Ecto neural progenitor cell (in vitro differentiated cells): ENCODE results near the gene MAF.

Source experiments
- DNase-seq: peaks from one replicate; pipeline ENCODE4 v3.0.0-alpha.2; 2018; ENCODE audit warnings: low spot score

MAF gene

DNA sequence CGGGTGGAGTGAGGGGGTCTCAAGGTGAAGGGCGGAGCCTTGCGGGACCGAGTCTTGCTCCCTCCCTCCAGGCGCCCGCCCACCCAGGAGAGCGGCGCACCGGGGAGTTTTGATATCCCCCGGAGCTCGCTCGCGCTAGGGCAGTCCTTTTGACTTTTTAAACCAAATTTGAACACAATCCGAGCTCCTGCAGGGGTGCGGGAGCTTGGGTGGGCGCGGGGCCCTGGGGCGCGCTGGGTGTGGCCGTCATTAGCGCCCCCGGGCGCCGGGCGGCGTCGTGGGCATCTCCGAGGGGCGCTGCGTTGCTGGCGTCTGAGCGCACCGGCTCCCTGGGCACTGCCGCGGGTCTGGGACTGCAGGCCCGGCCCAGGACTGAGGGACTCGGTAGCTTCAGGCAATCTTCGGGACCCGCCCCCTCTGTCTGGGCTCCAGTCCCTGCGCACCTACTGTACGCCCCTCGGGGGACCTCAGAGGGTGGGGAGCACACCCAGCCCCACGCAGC is 10.9 kb downstream of the MAF start:
- no peak for DNase-seq

DNA sequence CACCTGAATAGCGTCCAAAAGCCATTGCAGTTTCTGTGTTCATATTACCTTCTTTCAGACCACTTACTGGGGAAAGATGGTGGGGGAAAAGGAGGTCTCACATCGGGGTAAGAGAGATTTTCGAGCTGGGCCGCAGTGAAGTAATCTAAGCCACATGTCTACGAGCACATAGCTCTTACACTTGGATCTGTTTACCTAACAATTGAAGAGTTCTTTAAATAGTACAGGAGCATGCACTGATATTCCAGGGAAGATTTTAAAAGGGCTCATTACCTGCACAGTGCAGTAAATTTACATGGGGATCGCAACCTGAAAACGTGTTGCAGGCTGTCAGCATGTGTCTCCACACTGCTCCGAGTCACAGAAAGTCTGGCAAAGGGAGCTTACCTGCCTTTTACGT is 12.6 kb downstream of the MAF start:
- no peak for DNase-seq

DNA sequence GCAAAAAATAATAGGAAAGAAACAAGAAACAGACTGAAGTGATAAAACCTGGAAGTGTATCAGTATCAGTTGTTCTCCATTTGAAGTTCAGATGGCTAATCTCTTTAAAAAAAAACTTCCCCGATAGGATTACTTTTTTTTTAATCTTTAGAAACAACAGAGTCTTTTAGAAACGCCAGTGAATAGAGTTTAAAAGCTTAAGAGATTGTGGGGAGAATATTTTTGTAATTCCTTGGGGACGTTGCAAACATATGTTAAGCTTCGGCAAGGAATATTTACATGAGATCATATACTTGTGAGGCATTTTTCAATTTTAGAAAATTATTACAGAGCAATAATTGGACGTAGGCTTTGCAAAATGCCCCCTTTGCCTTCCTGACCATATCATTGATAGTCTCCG is 13.2 kb downstream of the MAF start:
- DNase-seq: no peak

DNA sequence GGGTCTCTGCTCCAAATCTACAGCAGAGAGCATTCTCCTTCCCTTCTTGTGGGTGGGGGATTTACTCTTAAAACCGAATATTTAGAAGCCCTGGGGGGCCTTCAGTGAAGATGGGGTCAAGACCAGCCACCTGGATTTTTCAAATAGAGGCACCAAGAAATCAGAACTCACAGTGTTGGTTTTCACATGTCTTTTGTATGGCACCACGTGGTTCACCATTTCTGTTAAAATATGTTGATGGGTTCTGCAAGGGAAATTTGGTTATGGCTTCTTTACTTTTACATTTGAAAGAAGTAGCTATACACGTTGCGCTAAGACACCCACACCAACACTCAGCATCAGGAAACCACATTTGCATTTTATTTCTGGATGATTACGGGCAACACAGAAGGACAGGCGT is 17.7 kb downstream of the MAF start:
- no peak for DNase-seq

DNA sequence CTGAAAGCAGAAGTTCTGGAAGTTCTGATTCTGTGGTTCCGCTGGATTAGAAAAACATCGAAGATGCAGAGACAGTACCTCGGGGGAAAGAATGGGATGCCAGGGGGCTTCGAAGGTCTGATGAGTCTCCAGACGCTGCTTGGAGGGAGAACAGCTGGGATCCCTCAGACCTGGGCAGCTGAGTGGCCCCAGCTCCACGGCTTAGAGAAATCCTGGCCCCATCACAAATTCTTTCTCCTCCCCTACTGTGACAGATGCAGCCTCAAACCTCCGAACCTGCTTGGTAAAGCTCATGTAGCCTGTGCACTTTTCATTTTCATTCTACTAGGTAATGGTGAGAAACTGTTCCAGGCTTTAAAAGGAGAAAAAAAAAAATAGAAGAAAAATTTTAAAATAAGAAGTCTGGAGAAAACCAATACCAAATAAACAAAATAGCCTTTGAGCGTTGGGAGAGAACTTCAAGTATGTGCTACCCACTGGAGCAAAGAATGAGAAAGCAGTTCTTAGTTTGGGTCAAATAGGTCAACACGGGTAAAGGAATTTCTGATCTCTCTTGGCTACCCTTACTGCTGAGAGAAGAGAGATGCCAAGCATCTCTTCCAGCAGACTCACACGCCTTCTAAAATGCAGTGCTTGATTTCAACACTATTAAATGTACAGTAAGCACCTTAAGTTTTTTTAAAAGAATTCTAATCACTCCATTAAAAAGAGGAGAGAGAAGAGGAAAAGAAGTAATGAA is 19.9 kb downstream of the MAF start:
- DNase-seq: no peak

DNA sequence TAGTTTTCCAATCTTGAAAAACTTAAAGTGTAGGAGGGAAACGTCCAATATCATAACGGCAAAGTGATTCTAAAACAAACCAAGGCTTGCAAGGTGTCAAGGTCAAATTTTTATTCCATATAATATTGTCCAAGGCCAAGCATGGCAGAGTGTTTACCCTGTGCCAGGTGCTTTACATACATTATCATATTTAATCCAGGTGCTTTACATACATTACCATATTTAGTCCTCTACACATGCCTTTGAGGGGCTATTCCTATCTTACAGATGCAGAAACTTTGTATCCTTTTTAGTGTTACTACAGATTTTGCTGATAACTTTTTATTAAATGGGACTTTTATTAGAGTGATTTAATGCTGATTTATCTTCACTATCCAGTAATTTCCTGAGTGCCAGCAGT is 23.9 kb downstream of the MAF start:
- DNase-seq: no peak

DNA sequence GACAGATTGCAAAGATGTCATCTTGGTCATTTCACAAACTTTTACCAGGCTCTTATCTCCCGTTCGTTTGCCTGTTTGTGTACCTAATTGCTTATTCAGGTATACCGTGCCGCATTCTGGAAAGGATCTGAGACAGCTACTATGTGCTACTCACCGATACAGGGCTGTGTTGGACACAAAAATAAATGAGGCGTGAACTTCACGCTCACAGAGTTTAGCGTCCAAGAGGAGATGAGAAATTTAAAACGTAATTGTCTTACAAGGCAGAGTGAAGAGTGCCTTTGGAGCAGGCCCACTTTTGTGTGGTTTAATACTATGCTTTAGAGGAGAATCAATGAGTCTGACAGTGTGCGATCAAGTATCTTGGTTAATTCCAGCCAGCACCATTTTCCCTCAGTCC is 26.7 kb downstream of the MAF start:
- no peak for DNase-seq

DNA sequence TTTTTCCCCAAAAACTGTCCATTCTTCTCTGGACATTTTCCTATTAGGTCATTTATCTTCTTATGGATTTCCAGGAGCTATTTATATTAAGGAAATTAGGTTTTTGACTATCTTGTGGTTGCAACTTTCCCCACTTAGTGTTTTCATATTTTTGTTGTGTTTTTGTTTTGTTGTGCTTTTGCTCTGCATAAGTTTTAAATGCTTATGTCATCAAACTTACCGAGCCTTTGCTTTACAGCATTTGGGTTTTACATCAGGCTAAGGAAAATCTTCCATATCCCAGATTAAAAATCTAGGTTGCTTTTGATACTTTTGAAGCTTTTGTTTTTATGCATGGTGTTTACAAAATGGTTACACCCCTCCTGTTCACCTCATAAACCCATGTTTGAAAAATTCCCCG is 27.5 kb downstream of the MAF start:
- DNase-seq: no peak

DNA sequence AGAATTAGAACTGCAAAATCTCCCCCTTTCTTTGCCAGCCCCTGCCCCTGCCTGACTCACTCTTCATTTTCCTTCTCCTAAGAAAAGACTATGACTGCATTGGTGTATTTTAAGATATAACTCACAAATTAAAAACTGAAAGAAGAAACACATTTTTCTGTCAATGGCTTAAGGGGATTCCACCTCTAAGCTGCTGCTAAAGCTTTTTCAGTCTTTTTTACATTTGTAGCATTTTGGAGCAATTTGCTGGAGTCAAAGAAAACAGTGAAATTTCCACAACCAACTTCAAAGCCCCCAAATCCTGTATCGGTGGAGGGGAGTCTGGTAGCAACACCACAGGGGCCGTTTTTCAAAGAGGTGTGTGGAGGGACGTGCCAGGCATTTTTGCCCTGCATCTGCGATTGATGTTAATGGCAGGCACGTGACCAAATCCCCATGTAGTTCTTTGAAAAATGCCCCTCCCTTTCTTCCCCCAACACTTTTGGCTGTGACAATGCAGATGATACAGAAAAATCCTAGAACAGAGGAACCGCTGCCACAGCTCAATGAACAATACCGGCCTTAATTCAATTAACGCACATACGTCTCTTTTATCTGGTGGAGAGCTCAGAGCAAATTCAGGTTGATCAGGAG is 28.5 kb downstream of the MAF start:
- DNase-seq: no peak

DNA sequence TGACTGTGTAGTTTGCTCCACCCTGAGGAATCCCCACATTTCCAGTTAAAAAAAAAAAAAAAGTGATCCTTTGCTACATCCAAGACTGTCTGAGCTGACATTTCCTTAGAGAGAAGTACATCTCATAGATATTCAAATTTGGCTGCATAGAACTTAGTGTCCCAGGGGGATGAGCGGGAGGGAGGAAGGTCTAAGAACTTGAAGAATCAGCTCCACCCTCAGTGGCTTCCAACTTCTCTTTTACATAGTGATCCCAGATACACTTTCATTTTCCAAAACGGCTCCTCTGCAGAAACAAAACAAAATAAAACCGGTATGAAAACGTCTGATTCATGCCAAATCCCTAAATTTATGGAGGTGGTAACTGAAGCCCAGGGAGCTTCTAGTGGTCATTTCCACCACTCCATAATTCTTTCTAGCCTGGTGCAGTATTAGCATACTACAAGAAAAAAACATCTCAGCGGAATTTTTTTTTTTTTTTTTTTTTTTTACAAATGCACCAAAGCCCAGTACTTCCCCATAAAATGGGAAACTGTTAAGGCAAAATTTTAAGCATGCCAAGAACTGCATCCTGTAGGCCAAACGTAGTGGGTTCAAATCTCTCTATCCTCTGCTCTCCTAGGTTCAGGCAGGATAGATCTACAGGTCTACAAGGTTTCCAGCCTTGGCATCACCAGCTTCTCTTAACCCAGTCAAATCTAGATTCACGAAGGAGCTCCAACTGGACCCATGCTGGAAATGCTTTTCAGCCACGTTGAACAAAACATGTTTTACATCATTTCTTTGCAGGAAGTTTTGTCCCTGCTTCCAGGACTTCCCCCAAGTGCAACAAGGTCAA is 29.3 kb downstream of the MAF start:
- no peak for DNase-seq

DNA sequence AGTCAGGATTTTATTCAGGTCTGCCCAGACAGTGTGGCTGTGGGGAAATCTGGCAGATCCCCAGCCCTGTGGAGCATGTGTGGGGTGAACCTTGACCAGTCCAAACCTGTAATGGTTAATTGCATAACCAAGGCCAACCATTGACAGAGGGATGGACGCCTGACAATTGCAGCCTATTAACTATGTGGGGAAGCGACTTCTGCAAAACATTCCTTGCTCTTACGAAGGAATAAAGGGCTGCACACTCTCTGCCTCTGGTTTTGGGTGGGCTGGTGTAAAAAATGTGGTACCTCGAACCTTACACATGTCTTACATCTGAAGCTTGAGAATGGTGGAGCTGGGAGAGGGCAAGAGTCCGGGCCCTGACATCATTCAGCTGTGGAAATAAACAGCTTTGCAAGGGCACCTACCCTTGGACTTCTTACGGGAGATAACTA is 35.8 kb downstream of the MAF start:
- no peak for DNase-seq

DNA sequence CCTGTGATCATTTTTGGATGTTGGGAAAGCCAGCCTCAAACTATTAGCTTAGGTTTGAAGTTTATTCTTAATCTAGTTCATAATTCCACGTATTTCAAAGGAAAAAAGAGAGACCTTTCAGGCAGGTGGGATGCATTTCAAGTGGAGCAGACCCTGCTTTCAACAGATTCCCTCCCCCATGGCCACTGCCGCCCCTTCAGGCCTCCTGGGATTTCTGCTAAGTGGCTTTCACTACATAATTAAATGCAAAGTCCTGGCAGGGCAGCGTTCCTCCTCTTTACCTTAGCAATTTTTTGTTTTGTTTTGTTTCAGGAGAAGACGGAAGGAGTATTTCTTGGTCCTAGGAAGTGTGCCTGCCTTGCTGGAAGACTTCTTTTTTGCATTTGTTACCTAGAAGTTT is 36.6 kb downstream of the MAF start:
- DNase-seq: no peak

DNA sequence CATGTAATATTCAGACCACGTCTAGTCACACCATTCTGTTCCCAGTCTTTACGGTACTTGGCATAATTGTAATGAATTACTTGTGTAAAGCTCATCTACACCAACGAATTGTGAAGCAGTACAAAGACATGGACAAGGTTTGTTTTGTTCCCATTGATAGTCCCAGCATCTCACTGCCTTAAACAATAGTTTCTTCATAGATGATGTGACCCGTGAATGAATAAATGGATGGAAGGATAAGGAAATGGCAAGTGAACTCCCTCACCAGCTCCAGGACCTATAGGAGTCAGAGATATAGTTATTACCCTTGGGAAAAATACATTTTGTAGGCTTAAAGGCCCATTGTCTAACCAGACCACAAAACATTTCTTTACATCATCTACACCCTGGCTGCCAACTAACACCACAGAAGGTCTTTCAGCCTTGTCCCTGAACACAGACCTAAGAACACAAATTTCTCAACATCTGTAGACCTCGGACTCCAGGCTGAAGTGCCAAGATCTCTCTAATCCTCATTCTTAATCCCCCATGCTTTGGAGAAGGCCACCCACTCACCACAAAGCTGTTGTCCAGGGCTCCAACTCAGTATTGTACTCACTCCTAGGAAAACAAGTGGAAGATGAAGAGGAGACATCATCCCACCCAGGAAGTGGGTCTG is 38.2 kb downstream of the MAF start:
- no peak for DNase-seq

DNA sequence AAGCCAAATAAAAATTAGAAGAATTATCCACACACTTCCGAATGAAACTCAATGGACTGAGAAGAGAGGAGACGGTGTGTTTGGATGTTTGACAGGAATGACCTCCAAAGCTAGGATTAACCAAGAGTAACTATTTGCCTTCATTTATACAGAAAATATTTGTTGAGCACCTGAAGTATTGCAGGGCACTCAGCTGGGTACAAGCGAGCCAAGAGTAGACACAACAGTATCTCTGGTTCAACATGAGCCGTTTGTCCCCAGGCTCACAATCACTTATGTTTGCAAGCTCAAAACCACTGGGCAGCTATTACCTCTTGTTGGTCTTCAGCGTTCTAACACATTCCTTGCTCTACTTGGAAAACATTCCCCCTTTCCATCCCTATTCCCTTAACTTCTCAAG is 38.8 kb downstream of the MAF start:
- DNase-seq: no peak

DNA sequence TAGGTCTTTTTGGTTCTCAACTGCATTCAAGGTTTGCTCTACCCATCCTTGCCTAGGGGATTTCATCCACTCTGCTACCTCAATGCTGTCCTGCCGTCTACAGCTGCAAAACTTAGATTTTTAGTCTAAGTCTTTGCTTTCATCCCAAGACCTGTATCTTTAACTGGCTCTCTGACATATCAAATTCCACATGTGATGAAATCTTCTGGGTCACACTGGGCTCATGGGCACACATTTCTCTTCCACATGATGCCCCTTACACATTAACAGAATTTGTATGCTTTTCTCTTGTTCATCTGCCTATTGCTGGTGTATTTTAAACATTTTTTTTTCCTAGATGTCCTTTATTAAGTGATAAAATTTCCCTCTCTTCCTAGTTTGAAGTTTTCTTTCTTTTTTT is 39.6 kb downstream of the MAF start:
- DNase-seq: no peak

DNA sequence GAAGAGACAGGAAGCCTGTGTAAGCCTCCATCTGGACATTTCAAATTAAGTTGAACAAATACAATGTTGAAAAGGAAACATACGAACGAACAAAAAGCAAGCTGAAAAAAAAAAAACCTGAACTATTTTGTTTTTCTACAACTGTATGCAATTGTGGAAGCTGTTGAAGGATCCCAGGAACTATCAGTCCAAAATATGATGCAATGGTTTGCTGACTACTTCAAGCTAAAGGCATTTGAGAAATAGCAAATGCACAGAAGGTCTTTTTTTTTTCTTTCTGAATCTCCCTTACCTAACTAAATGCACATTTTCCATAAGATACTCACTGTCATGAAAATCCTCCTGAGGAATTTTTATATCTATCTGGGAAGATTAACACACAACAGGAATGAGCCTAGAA is 40.2 kb downstream of the MAF start:
- no peak for DNase-seq

DNA sequence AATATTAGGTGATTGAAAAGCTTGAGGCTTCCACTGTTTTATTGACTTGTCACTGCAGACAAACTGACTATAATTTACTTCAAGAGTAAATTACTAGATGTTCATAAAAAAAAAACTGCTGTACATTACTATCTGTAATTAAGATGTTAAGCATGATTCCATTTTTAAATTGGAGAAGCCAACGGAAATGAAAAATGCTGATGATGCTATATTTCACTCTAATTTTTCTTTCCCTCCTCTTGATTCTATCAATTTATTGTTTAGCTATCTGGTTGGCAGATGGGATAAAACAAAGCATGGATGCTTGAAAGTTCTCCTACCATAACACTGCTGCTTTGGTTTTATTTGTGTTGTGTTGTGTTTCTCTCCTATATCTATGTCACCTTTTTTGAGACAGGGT is 41.0 kb downstream of the MAF start:
- no peak for DNase-seq

DNA sequence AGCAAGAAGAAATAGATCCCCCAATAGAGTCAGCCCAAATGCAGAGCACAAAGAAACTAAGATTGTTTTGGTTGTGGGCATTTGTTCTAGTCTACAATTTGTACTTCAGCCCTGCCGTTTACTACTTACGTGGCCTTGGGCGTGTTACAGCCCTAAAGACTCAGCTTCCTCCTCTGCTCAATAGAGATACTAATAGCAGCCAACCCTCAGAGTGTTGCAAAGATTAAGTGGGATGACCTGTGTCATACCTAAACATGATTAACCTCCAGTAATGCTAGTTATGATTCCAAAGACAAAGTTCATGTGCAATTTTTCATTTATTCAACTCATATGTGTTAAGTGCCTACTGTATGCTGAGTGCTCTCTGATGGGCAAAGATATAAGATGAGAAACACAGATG is 43.1 kb downstream of the MAF start:
- no peak for DNase-seq

DNA sequence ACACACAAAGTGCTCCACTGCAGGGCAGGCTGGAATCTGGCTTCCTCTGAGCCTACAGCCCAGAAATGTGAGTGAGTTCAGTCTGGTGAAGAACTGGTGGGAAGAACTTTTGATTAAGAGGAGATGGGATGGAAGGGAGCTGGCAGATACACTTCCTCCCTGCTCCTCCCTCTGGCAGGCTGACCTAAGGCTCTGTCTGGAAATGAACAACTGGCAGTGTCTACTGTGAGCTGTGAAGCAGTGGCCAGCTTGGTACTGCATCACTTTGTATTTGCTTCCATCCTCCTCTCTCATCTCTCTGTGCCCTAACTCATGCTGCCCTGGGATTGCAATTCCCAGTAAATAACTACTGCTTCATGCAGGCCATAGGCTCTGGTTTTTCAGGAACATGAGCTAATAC is 45.6 kb downstream of the MAF start:
- no peak for DNase-seq

DNA sequence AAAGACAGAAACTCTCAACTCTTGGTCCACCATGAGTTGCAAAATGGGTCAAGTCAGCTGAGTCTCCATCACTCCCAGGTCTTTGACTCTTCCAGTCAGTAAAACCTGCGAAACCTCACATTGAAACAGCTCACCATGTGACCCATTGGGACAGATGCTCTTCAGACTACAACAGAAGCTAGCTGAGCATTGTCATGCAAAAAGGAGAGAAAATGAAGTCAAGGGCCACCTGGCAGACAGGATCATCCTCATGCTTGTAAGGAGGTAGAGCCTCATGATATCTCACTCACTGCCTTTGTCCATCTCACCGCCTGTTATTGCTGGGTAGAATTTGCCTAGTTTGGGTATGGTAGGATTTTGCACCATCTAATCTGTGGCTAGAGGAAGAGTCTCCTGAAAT is 50.2 kb downstream of the MAF start:
- no peak for DNase-seq

DNA sequence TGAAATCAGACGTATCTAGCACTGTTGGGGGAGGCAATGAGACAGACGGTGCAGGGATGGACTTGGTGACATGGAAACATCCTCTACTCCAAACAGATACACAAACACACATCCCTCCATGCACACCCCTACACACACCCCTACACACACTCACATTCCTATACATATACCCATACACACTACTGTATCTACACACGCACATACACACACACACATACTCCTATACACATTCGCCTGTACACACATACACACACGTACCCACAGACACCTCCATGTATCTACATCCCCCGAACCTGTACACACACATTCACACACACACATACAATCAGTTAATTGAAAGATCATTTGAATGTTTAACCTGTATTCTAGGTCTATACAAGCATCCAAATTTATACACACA is 53.5 kb downstream of the MAF start:
- DNase-seq: no peak
